Retinal pigment epithelial cell (primary cell): ENCODE data around the gene TDRD7.

ENCODE experiments used
- DNase-seq: peaks from one replicate; pipeline ENCODE4 v3.0.0-alpha.2; 2010; ENCODE audit warnings: low read depth
- H3K4me3 ChIP-seq: 2 replicates; pipeline ENCODE4 v1.5.1; 2011; ENCODE audit warnings: mild to moderate bottlenecking, low read length, control low read depth, moderate library complexity
- TF ChIP-seq, protein P1 (sequence below): conservative IDR thresholded peaks from 2 replicates; pipeline ENCODE4 v1.5.1; 2011; ENCODE audit warnings: low read depth, low read length, control low read depth, inconsistent platforms

The TDRD7 gene

DNA sequence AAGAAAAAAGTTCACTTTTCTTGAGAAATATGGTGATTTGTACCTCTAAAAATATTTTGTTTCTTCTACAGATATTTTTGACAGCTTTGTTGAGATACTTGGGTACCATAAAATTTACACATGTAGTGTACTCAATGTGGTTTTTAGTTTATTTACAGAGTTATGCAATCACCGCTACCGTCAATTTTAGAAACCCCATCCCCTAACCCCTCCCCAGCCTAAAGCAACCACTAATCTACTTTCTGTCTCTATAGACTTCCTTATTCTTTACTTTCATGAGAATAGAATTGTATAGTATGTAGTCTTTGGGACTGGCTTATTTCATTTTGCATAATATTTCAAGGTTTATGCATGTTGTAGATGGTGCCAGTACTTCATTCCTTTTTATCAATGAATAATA lies 45.0 kb upstream of the TDRD7 start:
- DNase-seq, result no peak

DNA sequence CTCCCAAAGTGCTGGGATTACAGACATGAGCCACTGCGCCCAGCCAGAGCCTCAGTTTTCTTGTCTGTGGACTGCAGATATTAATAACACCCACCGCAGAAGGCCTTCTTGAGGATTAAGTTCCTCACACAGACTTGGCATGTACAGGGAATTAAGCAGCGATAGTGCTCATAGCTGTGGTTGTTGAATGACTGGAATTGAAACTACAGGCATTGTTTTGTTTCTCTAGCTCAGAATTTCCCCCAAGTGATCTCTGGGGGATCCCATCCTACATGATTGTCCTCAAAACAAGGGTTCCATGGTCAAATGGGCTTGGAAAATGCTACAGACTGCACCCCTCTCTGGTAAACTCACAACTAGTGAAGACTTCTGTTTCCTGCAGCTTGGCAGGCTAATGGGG lies 44.2 kb upstream of the TDRD7 start:
- H3K4me3 ChIP-seq, result no peak overlapping the region
- TF ChIP-seq, protein P1, sequence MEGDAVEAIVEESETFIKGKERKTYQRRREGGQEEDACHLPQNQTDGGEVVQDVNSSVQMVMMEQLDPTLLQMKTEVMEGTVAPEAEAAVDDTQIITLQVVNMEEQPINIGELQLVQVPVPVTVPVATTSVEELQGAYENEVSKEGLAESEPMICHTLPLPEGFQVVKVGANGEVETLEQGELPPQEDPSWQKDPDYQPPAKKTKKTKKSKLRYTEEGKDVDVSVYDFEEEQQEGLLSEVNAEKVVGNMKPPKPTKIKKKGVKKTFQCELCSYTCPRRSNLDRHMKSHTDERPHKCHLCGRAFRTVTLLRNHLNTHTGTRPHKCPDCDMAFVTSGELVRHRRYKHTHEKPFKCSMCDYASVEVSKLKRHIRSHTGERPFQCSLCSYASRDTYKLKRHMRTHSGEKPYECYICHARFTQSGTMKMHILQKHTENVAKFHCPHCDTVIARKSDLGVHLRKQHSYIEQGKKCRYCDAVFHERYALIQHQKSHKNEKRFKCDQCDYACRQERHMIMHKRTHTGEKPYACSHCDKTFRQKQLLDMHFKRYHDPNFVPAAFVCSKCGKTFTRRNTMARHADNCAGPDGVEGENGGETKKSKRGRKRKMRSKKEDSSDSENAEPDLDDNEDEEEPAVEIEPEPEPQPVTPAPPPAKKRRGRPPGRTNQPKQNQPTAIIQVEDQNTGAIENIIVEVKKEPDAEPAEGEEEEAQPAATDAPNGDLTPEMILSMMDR, result no peak
- no peak for DNase-seq

More for the DNA sequence above, 45.0 kb upstream of the TDRD7 start:
- TF ChIP-seq, protein P1, result no peak
- no peak overlapping the region for H3K4me3 ChIP-seq

DNA sequence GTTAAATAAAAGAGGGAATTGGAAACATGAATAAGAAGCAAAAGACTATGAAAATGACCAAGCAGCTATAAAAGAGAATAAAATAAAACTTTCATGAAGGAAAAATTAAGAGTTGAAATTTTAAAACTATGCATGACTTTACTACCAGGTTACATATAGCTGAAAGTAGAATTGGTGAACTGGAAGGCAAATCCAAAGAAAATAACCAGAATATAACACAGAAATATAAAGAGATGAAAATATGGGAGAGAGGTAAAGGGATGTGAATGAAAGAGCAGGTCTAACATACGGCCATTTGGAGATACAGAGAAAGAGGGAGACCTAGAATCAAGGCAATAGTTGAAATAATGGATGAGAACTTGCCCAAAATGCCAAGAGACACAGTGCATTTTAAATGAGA lies 42.9 kb upstream of the TDRD7 start:
- no peak overlapping the region for H3K4me3 ChIP-seq
- DNase-seq, result no peak
- TF ChIP-seq, protein P1, result no peak

DNA sequence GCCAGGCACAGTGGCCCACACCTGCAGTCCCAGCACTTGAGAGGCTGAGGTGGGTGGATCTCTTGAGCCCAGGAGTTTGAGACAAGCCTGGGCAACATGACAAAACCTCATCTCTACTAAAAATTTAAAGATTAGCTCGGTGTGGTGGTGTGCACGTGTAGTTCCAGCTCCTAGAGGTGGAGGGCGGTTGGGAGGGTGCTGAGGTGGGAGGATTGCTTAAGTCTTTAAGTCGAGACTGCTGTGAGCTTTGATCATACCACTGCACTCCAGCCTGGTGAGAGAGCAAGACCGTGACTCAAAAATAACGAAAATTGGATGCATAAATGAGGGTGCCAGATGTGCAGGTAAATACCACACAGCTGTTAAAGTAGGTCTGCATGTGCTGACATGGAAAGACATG lies 39.3 kb upstream of the TDRD7 start:
- DNase-seq, result no peak
- TF ChIP-seq, protein P1, result no peak
- H3K4me3 ChIP-seq, result no peak overlapping the region

DNA sequence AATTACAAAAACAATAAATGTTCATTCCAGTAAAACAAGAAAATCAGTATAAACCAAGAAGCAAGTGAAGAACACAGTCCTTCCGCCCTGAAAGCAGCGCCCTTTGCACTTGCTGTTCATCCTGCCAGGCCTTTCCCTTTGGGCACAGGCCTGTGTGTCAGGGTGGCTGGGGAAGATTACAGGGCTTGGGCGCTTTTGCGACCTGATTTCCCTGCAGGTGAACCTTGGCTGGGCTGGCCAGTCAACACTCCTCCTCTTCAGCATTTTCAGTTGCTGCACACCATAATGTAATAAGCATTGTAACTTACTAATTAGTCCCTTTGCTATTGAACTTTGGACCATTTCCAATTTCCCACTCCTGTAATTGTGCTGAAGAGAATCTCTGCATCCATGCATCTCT lies 38.6 kb upstream of the TDRD7 start:
- no peak for DNase-seq
- TF ChIP-seq, protein P1, result no peak
- H3K4me3 ChIP-seq, result no peak overlapping the region

DNA sequence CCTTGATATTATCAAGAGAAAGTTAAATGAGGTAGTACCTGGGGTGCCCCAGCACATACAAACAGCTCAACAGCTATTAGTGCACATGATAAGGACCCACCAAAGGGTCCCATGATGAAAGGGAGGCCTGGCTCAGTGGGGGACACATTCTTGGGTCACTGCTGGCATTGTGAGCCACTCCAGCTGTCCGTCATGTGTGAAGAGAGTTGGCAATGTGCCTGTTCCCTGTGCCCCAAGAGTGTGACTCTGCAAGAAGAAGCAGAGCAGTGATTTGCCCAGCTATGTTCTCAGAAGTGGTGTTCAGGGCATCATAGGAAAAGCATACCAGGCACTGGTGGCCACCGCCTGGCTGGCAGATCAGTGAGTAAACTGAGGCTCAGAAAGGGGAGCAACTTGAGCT lies 37.1 kb upstream of the TDRD7 start:
- TF ChIP-seq, protein P1, result no peak
- DNase-seq, result no peak
- no peak overlapping the region for H3K4me3 ChIP-seq

DNA sequence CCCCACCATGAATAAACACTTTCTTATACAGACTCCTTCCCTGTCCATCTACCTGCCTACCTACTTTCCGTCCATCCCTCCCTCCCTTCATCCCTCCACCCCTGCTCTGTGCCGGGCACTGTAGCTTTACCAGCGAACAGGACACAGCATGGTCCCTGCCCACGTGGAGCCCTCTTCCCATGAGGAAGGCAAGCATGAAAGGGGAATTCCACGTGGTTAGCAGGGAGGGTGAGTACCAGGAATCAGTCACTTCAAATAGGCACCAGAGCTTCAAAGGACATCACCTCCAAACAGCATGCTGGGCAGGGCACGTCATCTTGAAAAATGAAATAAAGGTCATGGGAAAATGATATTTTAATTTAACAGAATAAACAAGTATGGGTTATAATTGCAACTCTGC lies 35.0 kb upstream of the TDRD7 start:
- TF ChIP-seq, protein P1, result no peak
- DNase-seq, result no peak
- H3K4me3 ChIP-seq, result no peak overlapping the region
